B cell (primary cell): ENCODE data around the gene C1orf122.

ENCODE experiments used
- CTCF ChIP-seq: fragments of 200-600 bp; IDR thresholded peaks from one replicate; pipeline ENCODE4 v1.8.0; 2022; ENCODE audit warnings: antibody characterized with exemption, mild to moderate bottlenecking
- EZH2 ChIP-seq: IDR thresholded peaks from 2 replicates; pipeline ENCODE4 v1.6.1; 2012; ENCODE audit warnings: borderline replicate concordance, low read depth, mild to moderate bottlenecking, moderate library complexity, low read length; ENCODE audit not compliant: insufficient read depth, poor library complexity, severe bottlenecking

DNA sequence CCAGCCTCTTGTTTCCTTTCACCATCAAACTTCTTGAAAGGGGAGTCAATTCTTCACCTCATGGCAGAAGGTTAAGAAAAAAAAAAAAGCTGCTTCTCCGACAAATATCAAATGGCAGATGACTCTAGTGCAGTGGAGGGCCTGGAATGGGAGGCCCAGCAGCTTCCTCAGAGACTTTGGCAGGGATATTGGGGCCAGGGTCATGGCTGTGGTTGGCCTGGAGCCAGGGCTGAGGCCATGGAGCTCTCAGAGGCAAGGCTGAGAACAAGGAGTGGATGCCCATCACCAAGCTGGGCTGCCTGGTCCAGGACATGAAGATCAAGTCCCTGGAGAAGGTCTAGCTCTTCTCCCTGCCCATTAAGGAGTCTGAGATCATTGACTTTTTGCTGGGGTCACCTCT, 33.1 kb downstream of the C1orf122 start:
- no peak for TF ChIP-seq CTCF
- TF ChIP-seq EZH2, result no peak
